OCI-LY7 (cell line): ENCODE results near the gene ASPDH. TPM values are rescaled to one million over a fixed set of nuclear protein-coding genes. Genes with fewer than 3 reads are reported as not detected.

Source experiments
- BruUV-seq: library from RNA; stranded (reverse); fragments of 400-500 nt; replicated peaks from 2 replicates; lab custom pipeline; 2021; lab: Mats Ljungman, UMichigan
- CTCF ChIA-PET: fragments of 300-600 bp; sonication (Branson Sonifier 250); formaldehyde crosslinking; loops from one replicate; lab custom pipeline; 2022; ENCODE audit warnings: antibody characterized with exemption; ENCODE audit not compliant: unreplicated experiment; lab: Charles Lee
- POLR2A ChIA-PET: fragments of 300-600 bp; sonication (Branson Sonifier 250); formaldehyde crosslinking; loops from one replicate; lab custom pipeline; 2022; ENCODE audit warnings: antibody characterized with exemption; lab: Charles Lee
- DNase-seq: peaks from one replicate; pipeline ENCODE4 v3.0.0-alpha.2; 2015; ENCODE audit warnings: low spot score
- H2AFZ ChIP-seq: fragments of 200-600 bp; sonication (generic), shearing (Covaris generic); 2 replicates; pipeline ENCODE4 v1.6.1; 2014; ENCODE audit warnings: mild to moderate bottlenecking, antibody characterized with exemption, low read length, moderate library complexity
- H3K27ac ChIP-seq: fragments of 200-600 bp; sonication (generic); 2 replicates; pipeline ENCODE4 v1.5.1; 2014; ENCODE audit warnings: mixed run types, low read depth, mild to moderate bottlenecking, moderate library complexity, low read length, inconsistent platforms; ENCODE audit not compliant: poor library complexity, severe bottlenecking
- H3K36me3 ChIP-seq: fragments of 200-600 bp; sonication (generic); 2 replicates; pipeline ENCODE4 v1.6.1; 2014; ENCODE audit warnings: mild to moderate bottlenecking, antibody characterized with exemption, low read length, moderate library complexity, mixed read lengths; ENCODE audit not compliant: insufficient read depth
- H3K4me1 ChIP-seq: fragments of 200-600 bp; sonication (generic); 2 replicates; pipeline ENCODE4 v1.5.1; 2014; ENCODE audit warnings: mild to moderate bottlenecking, low read length; ENCODE audit not compliant: insufficient read depth, poor library complexity, severe bottlenecking
- H3K4me2 ChIP-seq: fragments of 200-600 bp; sonication (generic); 2 replicates; pipeline ENCODE4 v1.6.1; 2014; ENCODE audit warnings: mild to moderate bottlenecking, low read length
- H3K4me3 ChIP-seq: fragments of 200-600 bp; sonication (generic); 2 replicates; pipeline ENCODE4 v1.5.1; 2014; ENCODE audit warnings: mild to moderate bottlenecking, low read depth, low read length; ENCODE audit not compliant: poor library complexity, severe bottlenecking
- H3K79me2 ChIP-seq: fragments of 200-600 bp; sonication (generic); 2 replicates; pipeline ENCODE4 v1.6.1; 2016; ENCODE audit warnings: low read depth, mild to moderate bottlenecking, low read length, moderate library complexity, mixed read lengths; ENCODE audit not compliant: insufficient read depth
- H3K9me2 ChIP-seq: fragments of 200-600 bp; sonication (generic); 2 replicates; pipeline ENCODE4 v1.6.1; 2016; ENCODE audit warnings: mild to moderate bottlenecking, low read length, mixed read lengths; ENCODE audit not compliant: insufficient read depth
- H3K9me3 ChIP-seq: fragments of 200-600 bp; sonication (generic); 2 replicates; pipeline ENCODE4 v1.6.1; 2014; ENCODE audit warnings: mild to moderate bottlenecking, mixed run types, low read length, mixed read lengths
- H4K20me1 ChIP-seq: fragments of 200-600 bp; sonication (generic); 2 replicates; pipeline ENCODE4 v1.6.1; 2014; ENCODE audit warnings: mild to moderate bottlenecking, antibody characterized with exemption, low read length, moderate library complexity, mixed read lengths; ENCODE audit not compliant: insufficient read depth
- CTCF ChIP-seq: fragments of 200-600 bp; sonication (generic); conservative IDR thresholded peaks from 2 replicates; pipeline ENCODE4 v1.5.1; 2014; ENCODE audit warnings: mild to moderate bottlenecking, antibody characterized with exemption, low read length, moderate library complexity, mixed read lengths
- EZH2phosphoT487 ChIP-seq: fragments of 200-600 bp; sonication (generic); IDR thresholded peaks from 2 replicates; pipeline ENCODE4 v1.6.1; 2018; ENCODE audit warnings: low read depth, borderline replicate concordance, mild to moderate bottlenecking, mixed run types, antibody characterized with exemption, low read length, moderate library complexity, mixed read lengths
- intact Hi-C: fragments of 100-400 bp; cut with micrococcal nuclease; formaldehyde crosslinking; loops from one replicate; pipeline ENCODE4 v1.10.0; 2022; ENCODE audit not compliant: unreplicated experiment
- total RNA-seq, 2 experiments: library from RNA; depleted of rRNA in 1 of 2; stranded (reverse); fragments of >200 nt in 1 of 2; shearing (Covaris generic) in 1 of 2; gene quantifications; 2 replicates each; pipeline ENCODE4 v1.2.3, GENCODE V29; 2014 to 2022

The ASPDH gene
- total RNA-seq, 2 experiments from 2014 or later = not detected

GRCh38 chr19:50514346-50515167 lies 844 bp upstream of the ASPDH start:
- no peak overlapping the region for H3K4me2 ChIP-seq
- CTCF ChIA-PET = no interaction called here
- DNase-seq = no peak
- no peaks in the 10 kb centered on the region for H3K36me3 ChIP-seq
- H3K9me3 ChIP-seq = no peaks in the 10 kb centered on the region
- no peak overlapping the region for H2AFZ ChIP-seq
- POLR2A ChIA-PET = no interaction called here
- H3K4me3 ChIP-seq = no peak overlapping the region
- TF ChIP-seq CTCF (no peak), EZH2phosphoT487 (no peak)
- H3K27ac ChIP-seq = no peak overlapping the region
- intact Hi-C loops = no loop called here
- H4K20me1 ChIP-seq = no peaks in the 10 kb centered on the region
- H3K79me2 ChIP-seq = no peaks in the 10 kb centered on the region
- no peaks in the 10 kb centered on the region for H3K9me2 ChIP-seq
- BruUV-seq = no TSS peak
- peaks cover 12% of the 10 kb centered on the region for H3K4me1 ChIP-seq

- Histone ChIP-seq H3K36me3 (no peaks in the 10 kb centered on the region), H3K4me1 (peaks cover 12% of the 10 kb centered on the region), H3K4me2 (no peak overlapping the region), H3K4me3 (no peak overlapping the region), H3K9me3 (no peaks in the 10 kb centered on the region), H3K27ac (no peak overlapping the region), H4K20me1 (no peaks in the 10 kb centered on the region), H2AFZ (no peak overlapping the region), H3K79me2 (no peaks in the 10 kb centered on the region), H3K9me2 (no peaks in the 10 kb centered on the region)
- TF ChIP-seq CTCF = no peak
- TF ChIP-seq EZH2phosphoT487 = no peak
- intact Hi-C loops = no loop called here
- no peak for DNase-seq
- POLR2A ChIA-PET = no interaction called here
- CTCF ChIA-PET = no interaction called here
- BruUV-seq = no TSS peak
Measured at GRCh38 chr19:50512999-50513745, 541 bp downstream of the ASPDH start.
